ENCODE results near the gene NUDT16L1.

Gene NUDT16L1

DNA sequence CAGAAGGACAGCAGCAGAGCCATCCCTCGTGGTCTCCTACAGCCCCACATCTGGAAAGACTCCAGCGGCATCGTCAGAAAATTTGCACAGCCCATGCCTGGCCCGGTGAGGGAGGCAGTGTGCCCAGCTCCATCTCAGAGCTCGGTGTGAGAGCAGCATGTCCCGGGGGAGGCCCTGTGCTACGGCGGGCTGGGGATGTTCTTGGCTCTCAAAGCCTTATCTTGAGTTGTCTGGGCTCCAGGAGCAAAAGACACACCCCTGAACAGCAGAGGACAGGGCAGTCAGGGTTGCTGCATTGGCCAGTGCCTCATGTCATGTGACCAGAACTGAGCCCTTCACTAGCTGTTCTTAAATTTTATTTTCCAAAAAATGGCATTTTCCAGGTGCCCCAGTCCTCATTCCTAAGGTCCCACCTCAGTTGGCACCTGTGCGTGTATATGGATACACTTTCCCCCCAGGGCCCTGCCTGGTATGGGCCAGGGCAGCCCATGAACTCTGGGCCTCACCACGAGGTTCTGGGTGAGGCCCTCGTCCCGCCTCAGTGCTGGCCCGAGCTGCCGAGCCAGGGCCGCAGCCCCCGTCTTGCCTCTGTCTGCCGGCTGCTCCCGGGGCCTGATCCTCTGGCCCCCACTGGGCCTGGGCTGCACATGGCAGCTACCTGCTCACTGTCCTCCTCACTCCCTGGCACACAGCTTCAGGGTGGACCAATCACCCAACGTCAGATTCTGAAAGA lies 3.0 kb downstream of the NUDT16L1 start:
- TF ChIP-seq CTCF (IDR thresholded peaks at IDR 0.05) = no peak

- TF ChIP-seq CTCF (IDR thresholded peaks at IDR 0.05) = no peak
These were observed 3.8 kb downstream of the NUDT16L1 start for GRCh38 chr16:4696905-4697847.

GRCh38 chr16:4697848-4698291 lies 4.5 kb downstream of the NUDT16L1 start:
- TF ChIP-seq CTCF (IDR thresholded peaks at IDR 0.05) = no peak

GRCh38 chr16:4698321-4699045 lies 5.1 kb downstream of the NUDT16L1 start:
- TF ChIP-seq CTCF (IDR thresholded peaks at IDR 0.05) = no peak

DNA sequence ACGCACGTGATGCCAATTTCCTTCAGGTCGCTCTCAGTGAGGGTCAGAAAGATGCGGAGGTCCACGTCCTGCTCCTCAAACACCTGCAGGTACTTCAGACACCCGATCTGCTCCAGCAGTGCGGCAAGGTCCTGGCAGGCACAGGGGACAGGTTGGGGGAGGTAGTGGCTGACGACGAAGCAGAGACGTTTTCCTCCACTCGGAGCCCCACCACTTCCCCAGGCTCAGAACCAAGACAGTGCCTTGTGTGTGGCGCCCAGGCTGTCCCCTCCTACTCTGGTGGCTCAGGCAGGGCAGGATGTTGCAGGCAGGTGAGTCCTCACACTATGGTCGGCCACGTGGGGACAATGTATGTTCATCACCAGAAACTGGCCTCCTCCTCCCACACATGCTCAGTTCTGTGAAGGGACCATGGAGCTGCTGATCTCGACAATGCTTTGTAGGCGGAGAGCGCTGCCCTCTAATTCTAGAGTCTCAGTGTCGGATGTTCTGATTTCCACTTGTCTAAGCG lies 5.7 kb downstream of the NUDT16L1 start:
- no peak for TF ChIP-seq CTCF (IDR thresholded peaks at IDR 0.05)

DNA sequence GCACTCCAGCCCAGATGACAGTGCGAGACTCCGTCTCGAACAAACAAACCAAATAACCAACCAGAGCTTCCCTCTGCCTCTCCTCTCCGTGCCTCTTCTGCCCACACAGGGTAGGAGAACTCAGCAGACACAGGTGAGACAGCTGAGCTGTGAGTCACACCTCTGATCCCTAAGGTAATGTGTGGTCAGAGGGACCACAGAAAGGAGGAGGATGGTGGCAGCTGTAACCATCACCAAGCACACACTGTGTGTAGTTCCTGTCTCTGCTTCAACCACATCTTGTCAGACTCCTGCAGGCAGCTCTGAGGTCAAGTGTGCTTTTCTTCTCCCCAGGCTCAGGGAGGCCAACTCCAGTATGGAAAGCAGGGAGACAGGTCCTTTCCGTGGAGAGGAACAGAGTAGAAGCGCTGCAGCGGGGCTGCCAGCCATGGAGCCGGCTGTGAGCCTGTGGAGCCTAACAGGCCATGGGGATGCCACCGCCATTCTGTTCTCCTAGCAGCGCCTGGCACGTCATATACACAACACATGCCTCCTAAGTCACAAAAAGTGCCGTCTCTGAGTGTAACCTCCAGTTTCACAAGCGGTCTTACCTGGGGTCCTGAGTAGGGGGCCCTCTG lies 7.1 kb downstream of the NUDT16L1 start:
- no peak for TF ChIP-seq CTCF (IDR thresholded peaks at IDR 0.05)

Measured in LNCAP (cell line).